Kidney epithelial cell (primary cell): ENCODE measurements around the gene IRX6. TPM values are rescaled to one million over a fixed set of nuclear protein-coding genes. Genes with fewer than 3 reads are reported as not detected.

ENCODE experiments used
- DNase-seq: peaks from one replicate; pipeline ENCODE4 v3.0.0-alpha.2; 2010; ENCODE audit warnings: low read depth
- H3K27me3 ChIP-seq: 2 replicates; pipeline ENCODE4 v1.6.0; 2011; ENCODE audit warnings: low read length; ENCODE audit not compliant: control insufficient read depth, insufficient read depth
- H3K36me3 ChIP-seq: 2 replicates; pipeline ENCODE4 v1.5.1; 2011; ENCODE audit warnings: low read length; ENCODE audit not compliant: control insufficient read depth, insufficient read depth
- H3K4me3 ChIP-seq: 2 replicates; pipeline ENCODE4 v1.5.1; 2011; ENCODE audit warnings: low read depth, mild to moderate bottlenecking, control low read depth, low read length
- CTCF ChIP-seq: IDR thresholded peaks from 2 replicates; pipeline ENCODE4 v1.5.1; 2011; ENCODE audit warnings: mild to moderate bottlenecking, moderate library complexity, low read length, control low read depth, inconsistent platforms; ENCODE audit not compliant: insufficient read depth, poor library complexity, severe bottlenecking
- total RNA-seq: library from RNA; depleted of rRNA; stranded (reverse); fragments of >200 nt; gene quantifications from 2 replicates; pipeline ENCODE4 v1.2.3, GENCODE V29; 2015

The IRX6 gene
- total RNA-seq, 1 donor from 2014 or later = 1.3 TPM

DNA sequence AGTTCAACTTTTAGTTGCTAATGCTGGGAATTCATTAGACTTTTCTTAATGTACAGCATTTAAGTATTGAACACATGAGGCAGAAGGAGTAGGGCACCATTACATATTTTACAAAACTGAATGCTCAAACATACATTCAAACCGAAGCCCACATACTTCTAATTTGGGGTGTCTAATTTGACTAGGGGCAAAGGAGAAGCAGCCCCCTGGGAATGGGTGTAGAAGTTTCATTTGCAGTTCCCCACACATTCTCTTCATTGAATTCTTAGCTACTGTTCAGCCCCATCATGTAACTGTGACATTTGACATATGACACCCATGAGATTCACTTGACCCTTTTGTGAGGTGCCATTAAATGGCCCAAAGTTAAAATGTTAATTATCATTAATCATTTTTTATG, 16.4 kb downstream of the IRX6 start:
- Histone ChIP-seq H3K4me3 (no peak overlapping the region), H3K27me3 (no peaks in the 10 kb centered on the region), H3K36me3 (no peaks in the 10 kb centered on the region)
- DNase-seq = no peak
- TF ChIP-seq CTCF = no peak

GRCh38 chr16:55341681-55342080, 17.7 kb downstream of the IRX6 start:
- H3K27me3 ChIP-seq = no peaks in the 10 kb centered on the region
- H3K36me3 ChIP-seq = no peaks in the 10 kb centered on the region
- H3K4me3 ChIP-seq = no peak overlapping the region
- no peak for TF ChIP-seq CTCF
- DNase-seq = no peak

DNA sequence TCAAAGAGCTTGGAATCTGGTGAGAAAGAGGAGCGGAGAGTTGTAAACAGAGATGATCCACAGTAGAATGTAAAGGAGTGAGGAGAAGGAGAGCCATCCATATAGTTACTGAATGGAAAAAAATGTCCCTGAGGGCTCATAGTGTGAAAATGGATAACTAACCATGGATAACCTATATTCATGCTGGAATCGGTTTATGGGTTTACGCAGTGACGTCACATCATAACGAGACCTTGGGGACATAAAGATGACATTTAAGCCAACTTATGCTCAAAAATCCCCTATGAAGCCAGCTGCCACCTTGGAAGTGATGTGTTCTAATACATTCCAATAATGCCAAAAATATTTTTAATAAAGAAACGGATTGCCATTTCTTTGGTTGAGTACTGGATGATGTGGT, 22.5 kb downstream of the IRX6 start:
- DNase-seq = no peak

DNA sequence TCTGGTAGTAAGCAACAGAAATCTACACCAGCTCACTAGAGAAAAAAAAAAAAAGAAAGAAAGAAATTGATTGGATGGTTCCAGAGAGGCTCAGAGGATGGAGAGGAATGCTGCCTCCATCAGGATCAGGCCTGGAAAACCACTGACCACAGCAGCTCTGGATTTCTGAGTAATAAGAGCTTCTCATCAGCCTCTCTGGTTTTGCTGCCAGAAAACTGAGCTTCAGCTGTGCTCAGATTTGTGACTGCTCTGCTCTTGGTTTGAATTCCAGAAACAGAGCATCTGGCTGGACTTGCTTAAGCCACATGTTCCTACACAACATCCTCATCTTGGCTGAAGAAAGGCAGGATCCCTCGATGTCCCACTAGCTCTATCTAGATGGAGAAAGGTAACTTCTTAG, 25.9 kb downstream of the IRX6 start:
- no peaks in the 10 kb centered on the region for H3K27me3 ChIP-seq
- no peak for DNase-seq
- no peak for TF ChIP-seq CTCF
- no peaks in the 10 kb centered on the region for H3K36me3 ChIP-seq
- no peak overlapping the region for H3K4me3 ChIP-seq

More for the DNA sequence above, 22.5 kb downstream of the IRX6 start:
- H3K4me3 ChIP-seq = no peak overlapping the region
- no peaks in the 10 kb centered on the region for H3K27me3 ChIP-seq
- no peaks in the 10 kb centered on the region for H3K36me3 ChIP-seq
- TF ChIP-seq CTCF = no peak

DNA sequence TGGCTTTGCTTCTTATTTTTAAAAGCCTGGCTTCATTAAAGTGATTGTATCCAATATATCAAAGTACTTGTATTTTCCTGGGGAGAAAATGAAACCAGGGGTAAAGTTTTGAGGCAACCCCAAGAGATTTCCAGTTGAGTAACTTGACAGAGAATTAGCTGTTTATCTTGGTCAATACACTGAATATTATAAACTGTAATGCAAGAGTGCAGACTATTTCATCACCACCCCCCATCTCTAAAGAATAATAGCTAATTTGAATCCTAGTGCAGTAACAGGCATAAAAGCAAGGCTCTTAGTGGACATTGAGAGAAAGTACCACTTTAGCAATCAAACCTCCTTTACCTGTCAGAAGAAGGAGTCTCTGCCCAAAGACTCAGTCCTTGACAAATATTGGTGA, 27.0 kb downstream of the IRX6 start:
- no peak overlapping the region for H3K4me3 ChIP-seq
- no peaks in the 10 kb centered on the region for H3K36me3 ChIP-seq
- DNase-seq = no peak
- TF ChIP-seq CTCF = no peak
- H3K27me3 ChIP-seq = no peaks in the 10 kb centered on the region

- no peak overlapping the region for H3K4me3 ChIP-seq
- no peak for DNase-seq
- no peak for TF ChIP-seq CTCF
- no peaks in the 10 kb centered on the region for H3K27me3 ChIP-seq
- no peaks in the 10 kb centered on the region for H3K36me3 ChIP-seq
Measured at GRCh38 chr16:55351936-55352335, 27.9 kb downstream of the IRX6 start.
